DMS153 treated with DMSO at 0.1 percent for 48 hours (cell line): ENCODE results near the gene GPRIN3.
"Not testable (repeated sequence)": the region's sequence is repeated elsewhere in the genome, so short reads cannot be mapped to it uniquely, and the experiment has no call there.

ENCODE experiments used
- DNase-seq: peaks from one replicate; lab custom pipeline; 2025; ENCODE audit not compliant: unreplicated experiment; lab: John Stamatoyannopoulos, UW

GPRIN3 gene

GRCh38 chr4:89314291-89314690 lies 6.7 kb upstream of the GPRIN3 start:
- no peak for DNase-seq

DNA sequence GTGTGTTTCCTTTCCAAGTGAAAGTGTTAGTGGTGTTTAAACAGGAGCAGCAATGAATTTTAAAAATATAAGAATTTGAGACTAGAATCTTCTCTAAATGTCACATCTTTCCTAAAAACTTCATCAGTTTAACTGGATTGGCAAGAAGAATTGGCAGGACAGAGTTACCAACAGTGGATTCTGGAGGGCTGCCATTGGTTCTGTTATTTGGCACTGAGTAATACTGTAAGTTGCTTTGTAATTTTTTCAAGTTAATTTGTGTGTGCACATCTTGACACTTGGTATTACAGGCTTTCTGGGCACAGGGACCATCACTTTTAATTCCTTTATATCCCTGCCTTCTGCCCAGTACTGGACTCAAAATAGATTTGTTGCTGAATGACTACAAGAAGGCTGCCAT lies 4.5 kb upstream of the GPRIN3 start:
- no peak for DNase-seq

DNA sequence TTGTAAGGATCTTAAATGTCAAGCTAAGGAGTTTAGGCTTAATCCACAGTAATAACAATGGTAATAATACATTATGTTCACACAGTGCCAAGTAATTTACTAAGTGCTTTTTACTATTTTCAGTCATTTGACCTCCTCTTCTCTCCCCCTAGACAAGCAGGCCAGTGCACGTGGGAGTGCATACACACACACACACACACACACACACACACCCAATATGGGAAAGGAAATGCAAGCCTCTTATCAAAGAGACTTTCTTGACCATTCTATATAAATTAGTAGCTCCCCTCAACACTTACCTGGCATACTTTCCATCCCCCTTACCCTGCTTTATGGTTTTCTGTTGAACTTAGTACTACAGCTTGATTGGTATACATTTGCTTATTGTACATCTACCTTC lies 3.8 kb upstream of the GPRIN3 start:
- DNase-seq = no peak

DNA sequence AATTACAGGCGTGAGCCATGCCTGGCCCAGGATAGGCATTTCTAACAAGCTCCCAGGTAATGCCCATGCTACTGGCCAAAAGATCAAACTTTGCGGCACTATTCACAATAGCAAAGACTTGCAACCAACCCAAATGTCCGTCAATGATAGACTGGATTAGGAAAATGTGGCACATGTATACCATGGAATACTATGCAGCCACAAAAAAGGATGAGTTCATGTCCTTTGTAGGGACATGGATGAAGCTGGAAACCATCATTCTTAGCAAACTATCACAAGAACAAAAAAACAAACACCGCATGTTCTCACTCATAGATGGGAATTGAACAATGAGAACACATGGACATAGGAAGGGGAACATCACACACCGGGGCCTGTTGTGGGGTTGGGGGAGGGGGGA lies 1.6 kb upstream of the GPRIN3 start:
- not testable (repeated sequence) for DNase-seq

DNA sequence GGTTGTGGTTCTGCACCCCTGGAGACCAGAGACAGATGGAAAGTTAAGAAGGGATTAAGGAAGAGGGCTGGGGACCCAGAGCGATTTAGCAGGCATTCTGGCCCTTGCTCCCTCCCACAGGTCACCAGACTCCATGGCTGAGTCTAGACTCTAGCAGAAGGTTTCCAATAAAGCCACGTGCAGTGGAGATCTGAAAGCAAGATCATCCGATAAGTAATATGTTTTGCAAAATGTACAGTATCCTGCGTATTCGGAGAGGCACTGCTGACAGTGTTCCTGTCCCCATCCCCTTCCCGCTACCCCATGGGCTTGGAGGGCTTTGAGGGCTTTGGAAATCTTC lies 531 bp upstream of the GPRIN3 start:
- DNase-seq = no peak

GRCh38 chr4:89307178-89307445 lies 488 bp downstream of the GPRIN3 start:
- DNase-seq = no peak

GRCh38 chr4:89306486-89307177 lies 968 bp downstream of the GPRIN3 start:
- no peak for DNase-seq

- no peak for DNase-seq
Observed at GRCh38 chr4:89305712-89306437, 1.7 kb downstream of the GPRIN3 start.

DNA sequence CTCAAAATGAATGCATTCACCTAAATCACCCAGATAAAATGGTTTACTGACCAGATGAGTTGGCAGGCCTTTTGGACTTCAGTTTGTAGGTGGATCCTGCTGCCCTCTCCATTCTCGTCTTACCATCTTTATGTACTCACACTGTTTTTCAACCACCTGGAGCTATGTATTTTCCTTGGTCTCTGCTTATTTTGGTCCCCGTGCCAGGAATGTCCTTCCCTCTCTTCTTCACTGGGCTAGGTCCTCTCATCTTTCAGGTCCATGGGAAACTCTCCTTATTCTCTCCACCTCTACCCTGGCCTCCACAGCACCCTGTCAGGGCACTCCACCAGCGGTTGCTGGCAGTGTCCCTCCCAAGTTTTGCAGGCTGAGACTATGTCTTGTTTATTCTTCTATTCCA lies 2.6 kb downstream of the GPRIN3 start:
- no peak for DNase-seq

DNA sequence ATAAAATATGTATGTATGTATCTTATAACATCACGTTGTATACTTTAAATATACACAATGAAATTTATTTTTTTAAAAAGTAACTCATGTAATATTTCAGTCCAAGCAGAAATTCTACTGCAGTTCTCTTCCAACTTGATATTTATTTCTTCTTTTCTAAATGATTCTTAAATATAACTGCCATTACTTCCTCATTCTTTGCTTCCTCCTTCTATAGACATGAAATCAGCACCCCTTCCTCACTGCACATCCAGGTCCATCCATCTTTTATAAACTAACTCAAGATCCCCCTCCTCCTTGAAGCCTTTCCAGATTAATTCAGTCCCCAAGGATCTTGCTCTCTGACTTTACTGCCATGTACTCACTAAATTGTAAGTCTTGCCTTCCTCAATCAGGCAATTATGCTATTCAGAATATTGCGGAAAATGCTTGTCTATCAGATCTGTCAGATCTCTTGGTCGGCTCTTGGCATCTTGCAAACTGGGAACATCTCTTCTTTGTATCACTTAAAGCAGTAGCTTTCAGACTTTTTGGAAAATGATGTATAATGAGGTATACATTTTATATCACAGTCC lies 3.7 kb downstream of the GPRIN3 start:
- DNase-seq = no peak

- DNase-seq = peak; percentile 37
Observed at GRCh38 chr4:89303177-89303576, 4.4 kb downstream of the GPRIN3 start.

GRCh38 chr4:89301902-89302301 lies 5.7 kb downstream of the GPRIN3 start:
- no peak for DNase-seq

DNA sequence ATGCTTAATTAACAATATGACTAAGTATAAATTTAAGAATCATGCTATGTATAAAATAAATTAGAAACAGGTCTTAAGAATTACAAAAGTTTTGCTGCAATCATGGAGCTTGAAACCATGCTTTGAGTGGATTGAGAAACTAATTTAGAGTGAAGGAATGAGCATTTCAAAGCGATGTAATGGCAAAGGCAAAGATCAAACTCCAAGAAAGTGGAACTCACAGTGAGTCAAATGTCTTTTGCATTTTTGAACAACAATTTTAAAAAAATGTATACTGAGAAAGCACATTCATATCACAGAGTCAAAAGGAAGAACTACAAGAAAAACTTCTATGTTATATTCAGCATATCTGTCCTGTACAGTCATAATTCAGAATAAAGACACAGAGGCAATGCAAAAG lies 6.6 kb downstream of the GPRIN3 start:
- DNase-seq = no peak

GRCh38 chr4:89300499-89300898 lies 7.1 kb downstream of the GPRIN3 start:
- DNase-seq = no peak

DNA sequence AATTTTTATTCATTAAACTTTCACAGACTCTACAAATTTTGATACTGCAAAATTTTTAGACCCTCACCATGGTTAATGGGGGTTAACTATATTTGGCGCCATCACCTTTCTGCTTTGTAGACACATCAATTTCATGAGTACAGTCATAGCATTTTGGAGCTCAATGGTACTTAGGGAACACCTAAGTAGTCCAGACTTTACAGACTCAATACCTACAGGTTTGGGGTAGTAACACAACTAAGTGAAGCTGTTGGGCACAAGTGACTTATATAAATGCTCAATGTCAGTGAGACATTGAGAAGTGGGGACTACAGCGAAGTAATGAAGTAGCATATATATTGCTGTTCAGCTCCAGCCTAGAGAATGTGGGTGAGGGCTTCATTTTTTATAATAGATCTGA lies 7.5 kb downstream of the GPRIN3 start:
- no peak for DNase-seq

- DNase-seq = no peak
Observed at GRCh38 chr4:89299153-89299791, 8.3 kb downstream of the GPRIN3 start.

GRCh38 chr4:89298788-89299152 lies 8.8 kb downstream of the GPRIN3 start:
- no peak for DNase-seq

DNA sequence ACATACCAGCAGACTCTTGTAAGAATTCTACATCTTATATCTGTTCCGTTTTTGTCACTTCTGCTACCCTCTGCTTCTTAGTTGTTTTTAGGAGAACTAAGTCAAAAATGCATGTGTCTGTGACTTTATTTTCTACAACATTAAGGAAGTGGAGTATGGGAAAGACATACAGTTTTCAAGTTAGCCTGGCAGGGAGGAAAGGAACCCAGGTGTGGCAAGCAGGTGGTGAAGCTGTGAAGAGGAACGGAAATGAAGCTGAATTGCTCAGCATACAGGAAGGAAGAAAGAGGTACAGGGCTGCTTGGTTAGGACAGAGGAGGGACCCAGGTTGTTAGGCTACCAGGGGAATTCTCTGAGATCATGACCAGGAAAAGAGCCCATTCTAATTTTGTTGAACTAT lies 9.4 kb downstream of the GPRIN3 start:
- DNase-seq = no peak

GRCh38 chr4:89296896-89297295 lies 10.7 kb downstream of the GPRIN3 start:
- DNase-seq = no peak

DNA sequence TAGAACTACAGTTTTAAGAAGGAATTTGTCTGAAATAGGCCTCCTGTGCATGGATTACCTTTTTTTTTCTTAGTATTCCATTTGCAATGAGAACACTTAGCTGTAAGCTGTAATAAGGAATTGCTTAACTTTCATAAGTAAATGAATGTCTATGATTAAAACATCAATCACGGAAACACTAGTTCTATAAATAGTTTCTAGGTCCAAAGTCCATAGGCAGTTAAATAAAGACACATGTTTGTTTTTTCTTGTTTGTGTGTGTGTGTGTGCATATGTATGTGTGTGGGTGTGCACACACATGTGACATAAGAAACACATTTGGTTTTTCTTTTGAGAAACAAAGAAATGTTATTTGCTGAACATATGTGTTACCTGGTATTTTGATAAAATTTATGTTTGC lies 11.2 kb downstream of the GPRIN3 start:
- no peak for DNase-seq

DNA sequence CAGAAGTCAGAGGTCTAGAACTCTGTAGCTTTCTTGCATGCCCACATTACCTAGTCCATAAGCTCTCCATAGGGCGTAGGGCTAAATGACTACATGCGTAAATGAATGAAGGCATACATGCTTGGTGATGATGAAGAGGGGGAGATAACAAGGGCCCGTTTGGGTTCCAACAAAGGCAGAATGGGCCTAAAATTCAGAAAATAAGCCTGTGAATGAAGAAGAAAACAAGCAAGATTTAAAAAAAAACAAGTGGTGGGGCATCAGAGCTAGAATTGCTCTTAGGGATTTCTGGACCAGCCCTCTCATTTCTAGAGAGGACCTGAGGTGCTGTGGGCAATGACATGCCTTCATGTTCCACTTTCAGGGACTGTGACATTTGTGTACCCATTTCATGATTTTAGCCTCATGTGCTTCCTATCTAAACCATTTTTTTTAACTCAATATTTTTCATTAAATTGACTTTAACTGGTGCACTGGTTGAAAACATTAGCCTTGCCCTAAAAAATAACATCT lies 12.1 kb downstream of the GPRIN3 start:
- DNase-seq = no peak

DNA sequence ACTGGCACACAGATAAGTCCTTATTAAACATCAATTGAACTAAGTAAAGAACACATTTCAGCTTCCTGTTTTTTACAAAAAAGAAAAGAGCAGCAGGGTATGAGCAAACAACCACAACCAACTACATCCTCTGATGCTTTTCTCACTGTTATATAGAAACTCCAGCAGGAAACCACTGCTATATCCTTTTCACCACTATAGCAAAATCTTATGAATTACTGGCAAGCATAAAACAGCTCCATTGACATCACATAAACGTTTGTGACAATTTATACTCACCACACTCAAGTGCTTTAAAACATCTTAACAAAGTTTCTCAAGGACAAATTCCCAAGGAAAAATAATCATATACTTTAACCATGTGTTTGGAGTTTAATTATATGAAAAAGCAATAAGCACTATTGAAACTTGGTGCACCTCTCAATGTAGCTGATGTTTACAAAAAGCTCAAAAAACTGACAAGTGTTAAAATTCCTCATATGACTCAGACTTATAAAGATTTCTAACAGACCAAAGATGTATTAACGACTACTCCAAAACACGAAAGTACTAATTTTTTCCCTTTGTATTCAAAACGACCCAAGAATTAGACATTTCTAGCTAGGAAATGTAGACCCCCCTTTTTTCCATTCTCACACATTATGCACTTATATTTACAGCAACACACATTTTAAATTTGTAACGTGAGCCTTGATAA lies 12.9 kb downstream of the GPRIN3 start:
- DNase-seq = peak; percentile 42
